Testis (tissue), 2 donors: ENCODE data around the gene AQP3.

ENCODE experiments used
- POLR2A ChIP-seq: fragments of 450-650 bp; IDR thresholded peaks from one replicate; pipeline ENCODE4 v1.6.1; 2017; ENCODE audit warnings: antibody characterized with exemption, mild to moderate bottlenecking, moderate library complexity
- TF ChIP-seq, protein P1 (sequence below), 3 experiments: fragments of 450-650 bp in 2 of 3; fragments of 200-600 bp in 1 of 3; sonication (generic) in 1 of 3; IDR thresholded peaks; one replicate each; pipeline ENCODE4 v1.5.1; 2016 to 2019; ENCODE audit warnings: antibody characterized with exemption in 3 of 3, mild to moderate bottlenecking in 2 of 3, moderate library complexity in 1 of 3

- TF ChIP-seq, protein P1, sequence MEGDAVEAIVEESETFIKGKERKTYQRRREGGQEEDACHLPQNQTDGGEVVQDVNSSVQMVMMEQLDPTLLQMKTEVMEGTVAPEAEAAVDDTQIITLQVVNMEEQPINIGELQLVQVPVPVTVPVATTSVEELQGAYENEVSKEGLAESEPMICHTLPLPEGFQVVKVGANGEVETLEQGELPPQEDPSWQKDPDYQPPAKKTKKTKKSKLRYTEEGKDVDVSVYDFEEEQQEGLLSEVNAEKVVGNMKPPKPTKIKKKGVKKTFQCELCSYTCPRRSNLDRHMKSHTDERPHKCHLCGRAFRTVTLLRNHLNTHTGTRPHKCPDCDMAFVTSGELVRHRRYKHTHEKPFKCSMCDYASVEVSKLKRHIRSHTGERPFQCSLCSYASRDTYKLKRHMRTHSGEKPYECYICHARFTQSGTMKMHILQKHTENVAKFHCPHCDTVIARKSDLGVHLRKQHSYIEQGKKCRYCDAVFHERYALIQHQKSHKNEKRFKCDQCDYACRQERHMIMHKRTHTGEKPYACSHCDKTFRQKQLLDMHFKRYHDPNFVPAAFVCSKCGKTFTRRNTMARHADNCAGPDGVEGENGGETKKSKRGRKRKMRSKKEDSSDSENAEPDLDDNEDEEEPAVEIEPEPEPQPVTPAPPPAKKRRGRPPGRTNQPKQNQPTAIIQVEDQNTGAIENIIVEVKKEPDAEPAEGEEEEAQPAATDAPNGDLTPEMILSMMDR (IDR thresholded peaks at IDR 0.05) = no peak
- TF ChIP-seq POLR2A = no peak
Measured at GRCh38 chr9:33408087-33408486, 39.3 kb downstream of the AQP3 start.
